Epithelial cell of proximal tubule (primary cell): ENCODE data around the gene SLX9. TPM values are rescaled to one million over a fixed set of nuclear protein-coding genes. Genes with fewer than 3 reads are reported as not detected.

Experiments
- DNase-seq: peaks from one replicate; pipeline ENCODE4 v3.0.0-alpha.2; 2011; ENCODE audit warnings: low read depth
- H3K4me3 ChIP-seq: 2 replicates; pipeline ENCODE4 v1.5.1; 2011; ENCODE audit warnings: low read depth, mild to moderate bottlenecking, low read length
- total RNA-seq: library from RNA; depleted of rRNA; stranded (reverse); fragments of >200 nt; gene quantifications from 2 replicates; pipeline ENCODE4 v1.2.3, GENCODE V29; 2015
- TF ChIP-seq, protein P1 (sequence below): conservative IDR thresholded peaks from 2 replicates; pipeline ENCODE4 v1.5.1; 2012; ENCODE audit warnings: low read depth, mild to moderate bottlenecking, low read length

The SLX9 gene
- total RNA-seq, 1 donor from 2014 or later, result 52.1 TPM

DNA sequence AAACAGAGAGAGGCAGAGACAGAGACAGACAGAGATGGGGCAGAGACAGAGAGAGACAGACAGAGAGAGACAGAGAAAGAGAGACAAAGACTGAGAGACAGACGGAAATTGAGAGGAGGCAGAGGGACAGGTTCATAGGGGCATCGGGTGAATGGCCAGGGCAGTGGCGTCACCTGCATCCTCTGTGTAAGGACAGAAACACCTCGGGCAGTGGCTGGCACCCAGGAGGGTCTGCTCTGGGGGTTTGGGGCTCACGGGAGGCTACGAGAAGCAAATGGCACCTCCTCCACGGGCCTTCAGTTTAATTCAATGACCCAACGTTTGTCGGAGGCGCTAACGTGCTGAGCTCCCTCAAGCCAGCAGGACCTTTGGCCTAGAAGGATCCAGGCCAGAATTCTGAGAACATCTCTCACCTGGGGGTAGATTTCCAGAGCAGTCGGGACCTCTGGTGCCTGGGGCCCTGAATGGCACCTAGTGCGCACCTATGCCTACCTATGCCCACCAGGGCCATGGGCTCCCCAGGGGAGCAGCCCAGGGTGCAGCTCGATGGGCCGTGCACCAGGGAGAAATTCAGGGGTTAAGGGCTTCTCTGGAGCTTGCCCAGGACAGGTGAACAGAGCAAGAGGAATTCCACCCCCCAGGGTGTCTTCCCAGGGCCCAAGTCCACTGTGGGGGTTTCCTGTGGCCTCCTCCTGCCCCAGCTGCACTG, 45.7 kb upstream of the SLX9 start:
- H3K4me3 ChIP-seq, result no peak overlapping the region

DNA sequence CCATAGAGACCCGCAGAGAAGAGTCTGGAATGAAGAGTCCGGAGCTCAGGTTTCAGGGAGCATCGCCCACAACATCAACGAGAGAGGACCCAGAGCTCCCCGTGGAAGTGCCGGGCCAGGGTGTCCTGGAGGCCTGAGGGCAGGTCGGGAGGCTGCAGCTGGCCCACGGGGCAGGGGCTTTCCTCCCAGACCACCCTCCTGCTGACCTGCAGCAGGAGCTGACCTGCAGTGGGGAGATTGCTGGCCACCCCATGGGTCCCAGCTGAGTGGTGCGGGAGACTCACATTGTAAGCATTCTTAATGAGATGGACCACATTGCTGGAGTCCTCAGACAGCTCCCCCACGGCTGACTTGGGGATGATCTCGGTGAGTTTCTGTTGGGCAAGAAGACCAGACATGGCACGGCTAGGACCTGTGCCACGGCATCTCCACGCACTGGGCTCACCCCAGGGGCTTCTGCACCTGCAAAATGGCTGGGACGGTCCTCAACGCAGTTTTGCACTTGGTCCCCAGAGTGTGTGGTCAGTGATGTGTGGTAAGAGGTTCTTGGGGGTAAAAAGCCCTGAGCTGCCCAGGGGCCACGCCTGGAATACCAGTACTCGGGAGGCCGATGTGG, 45.0 kb upstream of the SLX9 start:
- TF ChIP-seq, protein P1, sequence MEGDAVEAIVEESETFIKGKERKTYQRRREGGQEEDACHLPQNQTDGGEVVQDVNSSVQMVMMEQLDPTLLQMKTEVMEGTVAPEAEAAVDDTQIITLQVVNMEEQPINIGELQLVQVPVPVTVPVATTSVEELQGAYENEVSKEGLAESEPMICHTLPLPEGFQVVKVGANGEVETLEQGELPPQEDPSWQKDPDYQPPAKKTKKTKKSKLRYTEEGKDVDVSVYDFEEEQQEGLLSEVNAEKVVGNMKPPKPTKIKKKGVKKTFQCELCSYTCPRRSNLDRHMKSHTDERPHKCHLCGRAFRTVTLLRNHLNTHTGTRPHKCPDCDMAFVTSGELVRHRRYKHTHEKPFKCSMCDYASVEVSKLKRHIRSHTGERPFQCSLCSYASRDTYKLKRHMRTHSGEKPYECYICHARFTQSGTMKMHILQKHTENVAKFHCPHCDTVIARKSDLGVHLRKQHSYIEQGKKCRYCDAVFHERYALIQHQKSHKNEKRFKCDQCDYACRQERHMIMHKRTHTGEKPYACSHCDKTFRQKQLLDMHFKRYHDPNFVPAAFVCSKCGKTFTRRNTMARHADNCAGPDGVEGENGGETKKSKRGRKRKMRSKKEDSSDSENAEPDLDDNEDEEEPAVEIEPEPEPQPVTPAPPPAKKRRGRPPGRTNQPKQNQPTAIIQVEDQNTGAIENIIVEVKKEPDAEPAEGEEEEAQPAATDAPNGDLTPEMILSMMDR, result no peak
- no peak overlapping the region for H3K4me3 ChIP-seq
- no peak for DNase-seq

More for the DNA sequence above, 45.7 kb upstream of the SLX9 start:
- TF ChIP-seq, protein P1, result no peak
- DNase-seq, result no peak

DNA sequence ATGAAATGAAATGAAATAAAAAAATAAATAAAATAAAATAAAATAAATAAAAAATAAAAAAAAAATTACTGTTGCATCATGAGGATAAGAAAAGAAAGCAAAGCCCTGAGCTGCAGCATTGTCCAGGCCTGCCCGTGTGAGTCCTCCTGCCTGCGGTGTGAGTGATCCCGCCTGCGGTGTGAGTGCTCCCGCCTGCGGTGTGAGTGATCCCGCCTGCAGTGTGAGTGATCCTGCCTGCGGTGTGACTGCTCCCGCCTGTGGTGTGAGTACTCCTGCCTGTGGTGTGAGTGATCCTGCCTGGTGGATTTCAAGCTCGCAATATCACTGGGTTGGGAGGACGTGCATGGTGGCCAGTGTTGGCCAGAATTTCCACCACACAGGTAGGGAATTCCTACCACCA, 44.0 kb upstream of the SLX9 start:
- TF ChIP-seq, protein P1, result no peak
- H3K4me3 ChIP-seq, result no peak overlapping the region
- DNase-seq, result no peak

DNA sequence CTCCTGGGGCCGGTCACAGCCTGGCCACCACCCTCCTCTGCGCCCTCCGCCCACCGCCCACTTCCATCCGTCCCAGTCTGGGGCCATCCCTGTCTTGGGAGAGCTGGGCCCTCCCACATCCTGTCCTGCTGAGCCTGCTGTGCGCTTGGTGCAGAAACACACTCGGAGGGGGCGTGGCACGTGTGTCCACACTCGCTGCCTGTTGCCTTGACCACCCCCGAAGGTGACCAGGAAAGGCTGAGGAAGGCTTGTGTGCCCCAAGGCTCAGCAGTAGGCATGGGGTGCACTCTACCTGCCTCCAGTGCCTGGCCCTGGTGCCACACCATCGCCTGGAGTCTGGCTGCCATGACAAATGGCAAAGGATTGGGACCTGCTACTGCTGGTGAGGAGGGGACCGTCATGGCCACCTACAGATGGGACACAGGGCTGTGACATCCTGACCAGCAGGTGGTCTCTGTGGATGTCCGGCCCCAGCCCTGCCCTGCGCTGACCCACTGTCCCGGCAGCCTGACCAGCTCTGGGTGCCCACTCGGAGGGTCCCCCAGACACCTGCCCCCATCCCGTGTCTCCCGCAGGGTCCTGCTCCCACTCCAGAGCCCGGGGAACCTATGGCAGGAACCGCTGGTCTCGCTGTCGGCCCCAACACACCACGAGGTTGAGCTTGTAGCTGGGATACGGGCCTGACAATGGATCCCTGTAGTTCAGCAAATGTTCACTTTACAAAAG, 43.1 kb upstream of the SLX9 start:
- no peak overlapping the region for H3K4me3 ChIP-seq
- no peak for DNase-seq

DNA sequence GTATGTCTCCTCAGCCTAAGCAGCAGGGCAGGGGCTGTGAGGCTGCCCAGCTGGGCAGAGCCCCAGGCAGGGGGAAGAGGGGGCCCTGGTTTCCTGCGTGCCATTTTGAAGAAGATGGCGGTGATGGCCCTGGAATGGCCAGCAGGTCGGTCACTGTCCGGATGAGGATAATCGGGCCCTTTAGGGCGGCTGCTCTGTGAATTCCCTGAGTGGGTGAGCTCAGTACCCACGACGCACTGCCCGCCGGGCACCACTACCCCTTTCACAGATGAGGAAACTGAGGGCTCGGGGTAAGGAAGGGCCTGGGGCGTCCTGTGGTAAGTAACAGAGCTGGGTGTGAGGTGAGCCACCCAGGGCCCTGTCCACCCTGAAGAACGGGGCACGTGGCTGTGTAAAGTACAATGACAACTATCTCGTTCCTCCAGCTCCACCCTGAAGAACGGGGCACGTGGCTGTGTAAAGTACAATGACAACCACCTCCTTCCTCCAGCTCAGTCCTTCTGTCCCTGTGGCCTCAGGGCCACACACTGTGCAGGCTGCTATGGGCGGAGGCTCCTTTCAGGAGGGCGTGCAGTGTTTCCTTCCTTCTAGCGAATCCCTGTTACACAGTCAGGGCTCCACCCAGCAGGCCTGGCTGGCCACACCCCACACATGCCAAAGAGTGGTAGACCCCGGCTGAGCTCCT, 42.4 kb upstream of the SLX9 start:
- TF ChIP-seq, protein P1, result no peak
- H3K4me3 ChIP-seq, result no peak overlapping the region
- no peak for DNase-seq

More for the DNA sequence above, 43.1 kb upstream of the SLX9 start:
- TF ChIP-seq, protein P1, result no peak

DNA sequence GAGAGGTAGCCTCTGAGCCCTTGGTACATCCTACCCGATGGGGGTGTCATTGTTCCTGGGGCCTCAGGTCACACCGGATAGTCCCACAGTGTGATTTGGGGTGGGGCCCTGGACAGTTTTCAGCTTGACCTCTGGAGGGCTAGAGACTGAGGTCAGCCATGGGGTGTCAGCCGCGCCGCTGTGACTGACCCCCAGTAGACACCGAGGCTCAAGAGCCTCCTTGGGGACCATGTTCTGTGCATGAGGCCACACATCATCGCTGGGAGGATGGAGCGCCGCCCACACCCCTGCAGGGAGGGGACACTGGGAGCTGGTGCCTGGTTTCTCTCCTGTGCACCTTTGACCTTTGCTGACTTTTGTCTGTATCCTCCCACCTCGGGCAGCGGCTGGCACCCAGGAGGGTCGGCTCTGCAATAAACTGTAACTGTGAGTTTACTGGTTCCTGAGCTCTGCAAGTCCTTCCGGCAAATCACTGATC, 41.8 kb upstream of the SLX9 start:
- TF ChIP-seq, protein P1, result no peak
- H3K4me3 ChIP-seq, result no peak overlapping the region
- DNase-seq, result no peak
